Duodenal mucosa (tissue), 2 donors: ENCODE results near the gene C19orf12.

Experiments used
- H3K27ac ChIP-seq: one replicate; pipeline ENCODE4 v1.7.0; 2013; ENCODE audit warnings: low read depth, low read length
- H3K27me3 ChIP-seq, 2 donors: one replicate each; pipeline ENCODE4 v1.7.0; 2013; ENCODE audit warnings: low read length in 2 of 2, control low read depth in 1 of 2; ENCODE audit not compliant: insufficient read depth in 2 of 2, control insufficient read depth in 1 of 2
- H3K36me3 ChIP-seq, 2 donors: one replicate each; pipeline ENCODE4 v1.7.0; 2013; ENCODE audit warnings: low read length in 2 of 2, control low read depth in 1 of 2; ENCODE audit not compliant: insufficient read depth in 2 of 2, control insufficient read depth in 1 of 2
- H3K4me1 ChIP-seq, 2 donors: one replicate each; pipeline ENCODE4 v1.7.0; 2013; ENCODE audit warnings: low read length in 2 of 2, control low read depth in 1 of 2; ENCODE audit not compliant: insufficient read depth in 2 of 2, control insufficient read depth in 1 of 2
- H3K4me3 ChIP-seq, 2 donors: one replicate each; pipeline ENCODE4 v1.7.0; 2013; ENCODE audit warnings: low read length in 2 of 2, low read depth in 1 of 2
- H3K9ac ChIP-seq, 2 donors: one replicate each; pipeline ENCODE4 v1.7.0; 2013; ENCODE audit warnings: low read length in 2 of 2, low read depth in 1 of 2
- H3K9me3 ChIP-seq, 2 donors: one replicate each; pipeline ENCODE4 v1.7.0; 2013; ENCODE audit warnings: low read length in 2 of 2, control low read depth in 1 of 2; ENCODE audit not compliant: control insufficient read depth in 1 of 2

C19orf12 gene

GRCh38 chr19:29735829-29736228 lies 20.8 kb upstream of the C19orf12 start:
- Histone ChIP-seq H3K27me3 (peaks cover 0 to 6% of the 10 kb centered on the region in 2 donors), H3K4me1 (no peaks in the 10 kb centered on the region), H3K27ac (no peak overlapping the region), H3K4me3 (no peak overlapping the region), H3K36me3 (no peaks in the 10 kb centered on the region), H3K9ac (no peak overlapping the region), H3K9me3 (no peaks in the 10 kb centered on the region)

- Histone ChIP-seq H3K4me1 (no peaks in the 10 kb centered on the region), H3K9ac (no peak overlapping the region), H3K27ac (no peak overlapping the region), H3K36me3 (no peaks in the 10 kb centered on the region), H3K9me3 (no peaks in the 10 kb centered on the region), H3K27me3 (peaks cover 0 to 9% of the 10 kb centered on the region in 2 donors), H3K4me3 (no peak overlapping the region)
Observed at GRCh38 chr19:29731331-29731850, 16.3 kb upstream of the C19orf12 start.

GRCh38 chr19:29727906-29728305 lies 12.8 kb upstream of the C19orf12 start:
- no peaks in the 10 kb centered on the region for H3K36me3 ChIP-seq
- no peak overlapping the region for H3K9ac ChIP-seq
- no peaks in the 10 kb centered on the region for H3K9me3 ChIP-seq
- no peak overlapping the region for H3K4me3 ChIP-seq
- no peak overlapping the region for H3K27ac ChIP-seq
- peaks cover 0 to 6% of the 10 kb centered on the region in 2 donors for H3K4me1 ChIP-seq
- peaks cover 22 to 25% of the 10 kb centered on the region in 2 donors for H3K27me3 ChIP-seq

- Histone ChIP-seq H3K27me3 (peaks cover 19 to 22% of the 10 kb centered on the region in 2 donors), H3K9me3 (no peaks in the 10 kb centered on the region), H3K27ac (no peak overlapping the region), H3K9ac (no peak overlapping the region), H3K36me3 (no peaks in the 10 kb centered on the region), H3K4me3 (no peak overlapping the region), H3K4me1 (peaks cover 0 to 6% of the 10 kb centered on the region in 2 donors)
Observed at GRCh38 chr19:29724746-29725145, 9.7 kb upstream of the C19orf12 start.

GRCh38 chr19:29724102-29724641 lies 9.1 kb upstream of the C19orf12 start:
- H3K4me1 ChIP-seq: peaks cover 0 to 6% of the 10 kb centered on the region in 2 donors
- H3K4me3 ChIP-seq: no peak overlapping the region
- H3K27me3 ChIP-seq: peaks cover 19 to 22% of the 10 kb centered on the region in 2 donors
- H3K27ac ChIP-seq: no peak overlapping the region
- no peaks in the 10 kb centered on the region for H3K9me3 ChIP-seq
- no peak overlapping the region for H3K9ac ChIP-seq
- H3K36me3 ChIP-seq: no peaks in the 10 kb centered on the region

GRCh38 chr19:29717051-29717450 lies 2.0 kb upstream of the C19orf12 start:
- no peak overlapping the region for H3K27ac ChIP-seq
- peaks cover 18 to 32% of the 10 kb centered on the region in 2 donors for H3K4me1 ChIP-seq
- no peak overlapping the region for H3K9ac ChIP-seq
- H3K4me3 ChIP-seq: no peak overlapping the region
- H3K9me3 ChIP-seq: no peaks in the 10 kb centered on the region
- H3K27me3 ChIP-seq: no peaks in the 10 kb centered on the region
- H3K36me3 ChIP-seq: no peaks in the 10 kb centered on the region

GRCh38 chr19:29715701-29716581 lies 880 bp upstream of the C19orf12 start:
- Histone ChIP-seq H3K9ac (peak overlapping the region; percentile 58 to 86), H3K27ac (peak overlapping the region; percentile 91), H3K4me1 (peaks cover 24 to 38% of the 10 kb centered on the region in 2 donors), H3K27me3 (no peaks in the 10 kb centered on the region), H3K36me3 (no peaks in the 10 kb centered on the region), H3K4me3 (peak overlapping the region; percentile 80 to 81), H3K9me3 (no peaks in the 10 kb centered on the region)

- peak overlapping the region; percentile 80 to 81 for H3K4me3 ChIP-seq
- peak overlapping the region; percentile 58 to 86 for H3K9ac ChIP-seq
- H3K9me3 ChIP-seq: no peaks in the 10 kb centered on the region
- no peaks in the 10 kb centered on the region for H3K27me3 ChIP-seq
- H3K36me3 ChIP-seq: no peaks in the 10 kb centered on the region
- peak overlapping the region; percentile 91 for H3K27ac ChIP-seq
- peaks cover 24 to 48% of the 10 kb centered on the region in 2 donors for H3K4me1 ChIP-seq
Observed at GRCh38 chr19:29714371-29714952, 599 bp downstream of the C19orf12 start.

- Histone ChIP-seq H3K9ac (no peak overlapping the region), H3K27me3 (no peaks in the 10 kb centered on the region), H3K27ac (no peak overlapping the region), H3K9me3 (no peaks in the 10 kb centered on the region), H3K36me3 (no peaks in the 10 kb centered on the region), H3K4me3 (peak overlapping the region in 1 of 2 donors; percentile 50), H3K4me1 (peaks cover 34 to 58% of the 10 kb centered on the region in 2 donors)
Observed at GRCh38 chr19:29712744-29713516, 2.1 kb downstream of the C19orf12 start.
